Fibroblast of peridontal ligament (primary cell): ENCODE measurements around the gene NRTN.

Experiments
- DNase-seq: peaks from one replicate; pipeline ENCODE4 v3.0.0-alpha.2; 2010; ENCODE audit errors: extremely low read depth

The NRTN gene

GRCh38 chr19:5814123-5814851 lies 9.4 kb downstream of the NRTN start:
- no peak for DNase-seq

- no peak for DNase-seq
These were observed 10.0 kb downstream of the NRTN start for GRCh38 chr19:5814852-5815246.

- no peak for DNase-seq
These were observed 12.4 kb downstream of the NRTN start for GRCh38 chr19:5817218-5817617.

GRCh38 chr19:5818594-5818993 lies 13.7 kb downstream of the NRTN start:
- DNase-seq: no peak

GRCh38 chr19:5820785-5821184 lies 15.9 kb downstream of the NRTN start:
- no peak for DNase-seq

GRCh38 chr19:5821521-5822180 lies 16.8 kb downstream of the NRTN start:
- no peak for DNase-seq

- DNase-seq: no peak
These were observed 17.4 kb downstream of the NRTN start for GRCh38 chr19:5822181-5822844.

- no peak for DNase-seq
These were observed 18.9 kb downstream of the NRTN start for GRCh38 chr19:5823579-5824281.

GRCh38 chr19:5824751-5825150 lies 19.9 kb downstream of the NRTN start:
- DNase-seq: no peak

- DNase-seq: no peak
These were observed 20.3 kb downstream of the NRTN start for GRCh38 chr19:5825178-5825577.

- peak; percentile 12 for DNase-seq
These were observed 21.9 kb downstream of the NRTN start for GRCh38 chr19:5826531-5827341.

- DNase-seq: no peak
These were observed 22.5 kb downstream of the NRTN start for GRCh38 chr19:5827342-5827890.

GRCh38 chr19:5827891-5828660 lies 23.2 kb downstream of the NRTN start:
- peak; percentile 82 for DNase-seq

- no peak for DNase-seq
These were observed 24.0 kb downstream of the NRTN start for GRCh38 chr19:5828661-5829566.

- no peak for DNase-seq
These were observed 24.9 kb downstream of the NRTN start for GRCh38 chr19:5829567-5830310.

GRCh38 chr19:5831159-5831558 lies 26.3 kb downstream of the NRTN start:
- no peak for DNase-seq

GRCh38 chr19:5832061-5832460 lies 27.2 kb downstream of the NRTN start:
- DNase-seq: no peak

- DNase-seq: no peak
These were observed 27.8 kb downstream of the NRTN start for GRCh38 chr19:5832527-5833216.
